Measurements from ENCODE around the gene GNE. TPM values are rescaled to one million over a fixed set of nuclear protein-coding genes. Genes with fewer than 3 reads are reported as not detected.

GNE gene
- total and polyA plus RNA-seq, 2 of the 13 experiments (the other 11 are each of a cell fraction or from before 2014, with no cell fraction given): 16.1 to 24.1 TPM

DNA sequence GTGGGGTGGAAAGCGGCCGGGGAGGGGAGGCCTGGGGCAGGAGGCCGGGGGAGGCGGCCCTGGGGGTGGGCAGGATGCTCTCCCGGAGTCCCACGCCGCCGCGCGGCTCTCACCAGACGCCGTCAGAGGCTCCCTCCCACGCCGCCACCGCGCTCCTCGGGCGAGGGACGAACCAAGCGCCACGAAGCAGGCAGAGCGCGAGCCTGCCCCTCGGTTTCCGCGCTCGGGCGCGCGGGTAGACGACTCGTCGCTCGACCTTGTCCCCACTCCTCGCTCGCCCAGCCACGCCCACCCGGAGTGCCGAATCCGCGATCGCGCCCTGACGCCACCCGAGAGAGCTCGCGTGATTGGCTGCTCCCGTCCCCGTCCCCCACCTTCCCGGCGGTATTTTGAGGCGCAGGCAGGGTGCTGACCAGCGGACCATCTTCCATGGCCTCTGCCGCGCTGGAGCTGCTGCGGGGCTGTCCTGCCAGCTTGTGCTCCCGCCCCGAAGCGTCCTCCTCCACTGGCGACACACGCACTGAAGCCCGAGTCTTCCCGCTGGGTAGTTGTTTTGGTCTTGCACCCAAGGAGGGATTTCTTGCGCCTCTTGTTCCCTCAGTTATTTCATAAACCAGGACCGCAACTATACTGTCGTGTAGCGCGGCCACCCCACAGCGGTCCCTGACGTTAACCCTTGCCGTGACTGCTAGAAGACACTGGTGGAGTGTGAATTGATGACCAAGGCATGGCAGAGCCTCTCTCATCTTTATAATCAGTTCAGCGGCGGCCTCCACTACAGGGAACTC is at the start of gene GNE (continued):
- TF ChIP-seq, protein P1, sequence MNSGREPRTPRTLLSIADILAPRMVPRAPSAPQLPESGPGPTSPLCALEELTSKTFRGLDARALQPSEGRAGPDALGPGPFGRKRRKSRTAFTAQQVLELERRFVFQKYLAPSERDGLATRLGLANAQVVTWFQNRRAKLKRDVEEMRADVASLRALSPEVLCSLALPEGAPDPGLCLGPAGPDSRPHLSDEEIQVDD (CRISPR knock-in tag; IDR thresholded peaks at IDR 0.05; ENCODE audit: borderline replicate concordance): no peak
- TF ChIP-seq CHCHD3 (CRISPR knock-in tag; IDR thresholded peaks at IDR 0.05): no peak; the same call in 1 of the 2 replicates
- TF ChIP-seq SMAD3 (CRISPR knock-in tag; IDR thresholded peaks at IDR 0.05): peak; percentile 70; the same call in 1 of the 2 replicates
- no peak for TF ChIP-seq MTF1 (CRISPR knock-in tag; IDR thresholded peaks at IDR 0.05)
- TF ChIP-seq ARNTL (CRISPR knock-in tag; IDR thresholded peaks at IDR 0.05): no peak
- TF ChIP-seq, protein P2, sequence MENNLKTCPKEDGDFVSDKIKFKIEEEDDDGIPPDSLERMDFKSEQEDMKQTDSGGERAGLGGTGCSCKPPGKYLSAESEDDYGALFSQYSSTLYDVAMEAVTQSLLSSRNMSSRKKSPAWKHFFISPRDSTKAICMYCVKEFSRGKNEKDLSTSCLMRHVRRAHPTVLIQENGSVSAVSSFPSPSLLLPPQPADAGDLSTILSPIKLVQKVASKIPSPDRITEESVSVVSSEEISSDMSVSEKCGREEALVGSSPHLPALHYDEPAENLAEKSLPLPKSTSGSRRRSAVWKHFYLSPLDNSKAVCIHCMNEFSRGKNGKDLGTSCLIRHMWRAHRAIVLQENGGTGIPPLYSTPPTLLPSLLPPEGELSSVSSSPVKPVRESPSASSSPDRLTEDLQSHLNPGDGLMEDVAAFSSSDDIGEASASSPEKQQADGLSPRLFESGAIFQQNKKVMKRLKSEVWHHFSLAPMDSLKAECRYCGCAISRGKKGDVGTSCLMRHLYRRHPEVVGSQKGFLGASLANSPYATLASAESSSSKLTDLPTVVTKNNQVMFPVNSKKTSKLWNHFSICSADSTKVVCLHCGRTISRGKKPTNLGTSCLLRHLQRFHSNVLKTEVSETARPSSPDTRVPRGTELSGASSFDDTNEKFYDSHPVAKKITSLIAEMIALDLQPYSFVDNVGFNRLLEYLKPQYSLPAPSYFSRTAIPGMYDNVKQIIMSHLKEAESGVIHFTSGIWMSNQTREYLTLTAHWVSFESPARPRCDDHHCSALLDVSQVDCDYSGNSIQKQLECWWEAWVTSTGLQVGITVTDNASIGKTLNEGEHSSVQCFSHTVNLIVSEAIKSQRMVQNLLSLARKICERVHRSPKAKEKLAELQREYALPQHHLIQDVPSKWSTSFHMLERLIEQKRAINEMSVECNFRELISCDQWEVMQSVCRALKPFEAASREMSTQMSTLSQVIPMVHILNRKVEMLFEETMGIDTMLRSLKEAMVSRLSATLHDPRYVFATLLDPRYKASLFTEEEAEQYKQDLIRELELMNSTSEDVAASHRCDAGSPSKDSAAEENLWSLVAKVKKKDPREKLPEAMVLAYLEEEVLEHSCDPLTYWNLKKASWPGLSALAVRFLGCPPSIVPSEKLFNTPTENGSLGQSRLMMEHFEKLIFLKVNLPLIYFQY (CRISPR knock-in tag; IDR thresholded peaks at IDR 0.05; ENCODE audit: borderline replicate concordance): no peak
- TF ChIP-seq, protein P3, sequence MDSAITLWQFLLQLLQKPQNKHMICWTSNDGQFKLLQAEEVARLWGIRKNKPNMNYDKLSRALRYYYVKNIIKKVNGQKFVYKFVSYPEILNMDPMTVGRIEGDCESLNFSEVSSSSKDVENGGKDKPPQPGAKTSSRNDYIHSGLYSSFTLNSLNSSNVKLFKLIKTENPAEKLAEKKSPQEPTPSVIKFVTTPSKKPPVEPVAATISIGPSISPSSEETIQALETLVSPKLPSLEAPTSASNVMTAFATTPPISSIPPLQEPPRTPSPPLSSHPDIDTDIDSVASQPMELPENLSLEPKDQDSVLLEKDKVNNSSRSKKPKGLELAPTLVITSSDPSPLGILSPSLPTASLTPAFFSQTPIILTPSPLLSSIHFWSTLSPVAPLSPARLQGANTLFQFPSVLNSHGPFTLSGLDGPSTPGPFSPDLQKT (CRISPR knock-in tag; IDR thresholded peaks at IDR 0.05; ENCODE audit: borderline replicate concordance): no peak
- TF ChIP-seq, protein P4, sequence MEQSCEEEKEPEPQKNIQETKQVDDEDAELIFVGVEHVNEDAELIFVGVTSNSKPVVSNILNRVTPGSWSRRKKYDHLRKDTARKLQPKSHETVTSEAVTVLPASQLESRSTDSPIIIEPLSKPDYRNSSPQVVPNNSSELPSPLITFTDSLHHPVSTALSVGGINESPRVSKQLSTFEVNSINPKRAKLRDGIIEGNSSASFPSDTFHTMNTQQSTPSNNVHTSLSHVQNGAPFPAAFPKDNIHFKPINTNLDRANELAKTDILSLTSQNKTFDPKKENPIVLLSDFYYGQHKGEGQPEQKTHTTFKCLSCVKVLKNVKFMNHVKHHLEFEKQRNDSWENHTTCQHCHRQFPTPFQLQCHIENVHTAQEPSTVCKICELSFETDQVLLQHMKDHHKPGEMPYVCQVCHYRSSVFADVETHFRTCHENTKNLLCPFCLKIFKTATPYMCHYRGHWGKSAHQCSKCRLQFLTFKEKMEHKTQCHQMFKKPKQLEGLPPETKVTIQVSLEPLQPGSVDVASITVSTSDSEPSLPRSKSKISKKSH (CRISPR knock-in tag; IDR thresholded peaks at IDR 0.05; ENCODE audit: borderline replicate concordance): peak; percentile 70; the same call in 1 of the 2 replicates
- TF ChIP-seq ZNF737 (CRISPR knock-in tag; IDR thresholded peaks at IDR 0.05; ENCODE audit: borderline replicate concordance): no peak
- TF ChIP-seq ZNF292 (CRISPR knock-in tag; IDR thresholded peaks at IDR 0.05; ENCODE audit: borderline replicate concordance, low read depth): peak; percentile 89; the same call in 1 of the 2 replicates
- TF ChIP-seq ZNF253 (CRISPR knock-in tag; IDR thresholded peaks at IDR 0.05; ENCODE audit: borderline replicate concordance): no peak; the same call in 1 of the 2 replicates
- TF ChIP-seq, protein P5, sequence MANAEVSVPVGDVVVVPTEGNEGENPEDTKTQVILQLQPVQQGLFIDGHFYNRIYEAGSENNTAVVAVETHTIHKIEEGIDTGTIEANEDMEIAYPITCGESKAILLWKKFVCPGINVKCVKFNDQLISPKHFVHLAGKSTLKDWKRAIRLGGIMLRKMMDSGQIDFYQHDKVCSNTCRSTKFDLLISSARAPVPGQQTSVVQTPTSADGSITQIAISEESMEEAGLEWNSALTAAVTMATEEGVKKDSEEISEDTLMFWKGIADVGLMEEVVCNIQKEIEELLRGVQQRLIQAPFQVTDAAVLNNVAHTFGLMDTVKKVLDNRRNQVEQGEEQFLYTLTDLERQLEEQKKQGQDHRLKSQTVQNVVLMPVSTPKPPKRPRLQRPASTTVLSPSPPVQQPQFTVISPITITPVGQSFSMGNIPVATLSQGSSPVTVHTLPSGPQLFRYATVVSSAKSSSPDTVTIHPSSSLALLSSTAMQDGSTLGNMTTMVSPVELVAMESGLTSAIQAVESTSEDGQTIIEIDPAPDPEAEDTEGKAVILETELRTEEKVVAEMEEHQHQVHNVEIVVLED (CRISPR knock-in tag; IDR thresholded peaks at IDR 0.05; ENCODE audit: borderline replicate concordance): peak; percentile 91
- TF ChIP-seq JUND (CRISPR knock-in tag; IDR thresholded peaks at IDR 0.05): no peak
- TF ChIP-seq NRL (CRISPR knock-in tag; IDR thresholded peaks at IDR 0.05; ENCODE audit: borderline replicate concordance): peak; percentile 70; the same call in 1 of the 2 replicates
- 0 out of 2 replicates have a peak, but pooled peaks have one; percentile 60 for TF ChIP-seq ZNF567 (CRISPR knock-in tag; IDR thresholded peaks at IDR 0.05; ENCODE audit: borderline replicate concordance)
- peak; percentile 61; the same call in 1 of the 2 replicates for TF ChIP-seq ZSCAN25 (CRISPR knock-in tag; IDR thresholded peaks at IDR 0.05)
- TF ChIP-seq JUNB (CRISPR knock-in tag; IDR thresholded peaks at IDR 0.05; ENCODE audit: borderline replicate concordance): peak; percentile 55; the same call in 1 of the 2 replicates
- TF ChIP-seq ZNF251 (CRISPR knock-in tag; IDR thresholded peaks at IDR 0.05): no peak
- 0 out of 2 replicates have a peak, but pooled peaks have one; percentile 27 for TF ChIP-seq HOXA7 (CRISPR knock-in tag; IDR thresholded peaks at IDR 0.05)
